SK-N-MC (cell line): ENCODE measurements around the gene GPR42.
"Not testable (repeated sequence)": the region's sequence is repeated elsewhere in the genome, so short reads cannot be mapped to it uniquely, and the experiment has no call there.

Experiments
- EZH2 ChIP-seq: fragments of 200-600 bp; sonication (generic); IDR thresholded peaks from one replicate; pipeline ENCODE4 v1.6.1; 2017; ENCODE audit warnings: antibody characterized with exemption
- FOXP2 ChIP-seq: optimal IDR thresholded peaks from 2 replicates; pipeline ENCODE3; 2011; ENCODE audit warnings: mild to moderate bottlenecking, moderate library complexity; ENCODE audit not compliant: insufficient read depth; ENCODE audit errors: extremely low read length, control extremely low read depth
- POLR2AphosphoS5 ChIP-seq: IDR thresholded peaks from 2 replicates; pipeline ENCODE4 v1.6.1; 2012; ENCODE audit warnings: mild to moderate bottlenecking, low read depth, low read length, borderline replicate concordance

DNA sequence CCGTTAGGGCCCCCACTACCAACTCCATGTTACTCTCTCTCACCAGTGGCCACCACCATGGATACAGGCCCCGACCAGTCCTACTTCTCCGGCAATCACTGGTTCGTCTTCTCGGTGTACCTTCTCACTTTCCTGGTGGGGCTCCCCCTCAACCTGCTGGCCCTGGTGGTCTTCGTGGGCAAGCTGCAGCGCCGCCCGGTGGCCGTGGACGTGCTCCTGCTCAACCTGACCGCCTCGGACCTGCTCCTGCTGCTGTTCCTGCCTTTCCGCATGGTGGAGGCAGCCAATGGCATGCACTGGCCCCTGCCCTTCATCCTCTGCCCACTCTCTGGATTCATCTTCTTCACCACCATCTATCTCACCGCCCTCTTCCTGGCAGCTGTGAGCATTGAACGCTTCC, 12.0 kb upstream of the GPR42 start:
- not testable (repeated sequence) for TF ChIP-seq EZH2, POLR2AphosphoS5, FOXP2
